Endothelial cell (in vitro differentiated cells): ENCODE results near the gene MSX1. TPM values are rescaled to one million over a fixed set of nuclear protein-coding genes. Genes with fewer than 3 reads are reported as not detected.

Experiments
- DNase-seq: peaks from one replicate; pipeline ENCODE4 v3.0.0; 2021; ENCODE audit warnings: low spot score
- H3K27ac Mint-ChIP-seq: one replicate; pipeline ENCODE4 v1.8.0; 2021; ENCODE audit warnings: mixed read lengths, inconsistent platforms; ENCODE audit not compliant: unreplicated experiment
- H3K27me3 Mint-ChIP-seq: one replicate; pipeline ENCODE4 v1.8.0; 2021; ENCODE audit warnings: mild to moderate bottlenecking, moderate library complexity, mixed read lengths, inconsistent platforms; ENCODE audit not compliant: unreplicated experiment
- H3K36me3 Mint-ChIP-seq: one replicate; pipeline ENCODE4 v1.8.0; 2021; ENCODE audit warnings: mild to moderate bottlenecking, low read depth, mixed read lengths, inconsistent platforms; ENCODE audit not compliant: unreplicated experiment
- H3K4me1 Mint-ChIP-seq: one replicate; pipeline ENCODE4 v1.8.0; 2021; ENCODE audit warnings: mild to moderate bottlenecking, mixed read lengths, inconsistent platforms; ENCODE audit not compliant: unreplicated experiment
- H3K4me3 Mint-ChIP-seq: one replicate; pipeline ENCODE4 v1.8.0; 2021; ENCODE audit warnings: mild to moderate bottlenecking, mixed read lengths, inconsistent platforms; ENCODE audit not compliant: unreplicated experiment
- H3K9me3 Mint-ChIP-seq: one replicate; pipeline ENCODE4 v1.8.0; 2021; ENCODE audit warnings: mixed read lengths, inconsistent platforms; ENCODE audit not compliant: unreplicated experiment
- total RNA-seq: library from RNA; stranded (reverse); fragmentation: NEBNext Ultra II Directional; extraction: Animal tissue kit (Norgen Biotek cat#: 25700); gene quantifications from one replicate; pipeline ENCODE4 v1.2.1, GENCODE V29; 2021; ENCODE audit not compliant: unreplicated experiment
- TF ChIP-seq, protein P1 (sequence below): fragments of 200-600 bp; sonication (generic); IDR thresholded peaks from one replicate; pipeline ENCODE4 v1.5.0; 2021; ENCODE audit warnings: antibody characterized with exemption; ENCODE audit not compliant: unreplicated experiment

MSX1 gene
- total RNA-seq, 1 donor from 2014 or later: 17.4 TPM

DNA sequence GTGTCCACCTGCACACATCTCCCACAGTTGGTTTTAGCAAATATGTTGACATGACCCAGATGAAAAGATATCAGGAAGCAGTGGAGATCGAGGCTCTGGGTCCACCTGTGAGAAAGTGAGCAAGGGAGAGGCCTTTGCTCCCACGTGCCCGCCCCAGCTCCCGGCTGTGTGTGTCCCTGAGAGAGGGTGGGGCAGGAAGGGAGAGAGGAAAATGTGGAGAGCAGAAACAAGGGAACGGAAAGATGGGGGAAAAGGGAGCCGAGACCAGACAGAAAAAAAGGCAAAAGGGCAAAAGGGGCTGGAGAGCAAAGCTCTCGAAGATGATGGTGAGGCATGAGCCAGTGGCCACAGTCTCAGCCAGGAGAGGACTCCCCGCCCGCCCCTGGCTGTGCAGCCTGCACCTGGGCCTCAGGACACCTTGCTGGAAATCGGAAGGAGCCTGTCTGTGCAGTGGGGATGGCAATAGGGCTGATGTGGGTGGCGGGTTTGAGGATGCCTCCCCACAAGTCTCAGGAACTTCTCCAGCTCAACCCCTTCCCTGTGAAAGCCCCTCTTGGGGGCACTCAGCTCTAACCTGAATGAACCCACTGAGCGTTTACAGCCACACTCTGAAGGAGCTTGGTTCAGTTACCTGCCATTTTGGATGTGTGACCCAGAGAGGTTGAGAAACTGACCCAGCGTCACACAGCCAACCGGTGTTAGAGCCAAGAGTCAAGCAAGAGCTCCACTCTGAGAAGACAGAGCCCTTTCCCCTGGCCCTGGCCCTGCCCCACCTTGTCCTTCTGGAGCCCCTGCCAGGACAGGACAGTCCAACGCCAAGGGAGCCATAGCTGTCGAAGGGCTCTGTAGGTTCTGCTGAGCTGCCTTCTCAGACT, 20.3 kb upstream of the MSX1 start:
- H3K27me3 Mint-ChIP-seq: peaks cover 8% of the 10 kb centered on the region
- H3K4me1 Mint-ChIP-seq: peaks cover 16% of the 10 kb centered on the region
- H3K36me3 Mint-ChIP-seq: no peaks in the 10 kb centered on the region
- DNase-seq: no peak
- TF ChIP-seq, protein P1, sequence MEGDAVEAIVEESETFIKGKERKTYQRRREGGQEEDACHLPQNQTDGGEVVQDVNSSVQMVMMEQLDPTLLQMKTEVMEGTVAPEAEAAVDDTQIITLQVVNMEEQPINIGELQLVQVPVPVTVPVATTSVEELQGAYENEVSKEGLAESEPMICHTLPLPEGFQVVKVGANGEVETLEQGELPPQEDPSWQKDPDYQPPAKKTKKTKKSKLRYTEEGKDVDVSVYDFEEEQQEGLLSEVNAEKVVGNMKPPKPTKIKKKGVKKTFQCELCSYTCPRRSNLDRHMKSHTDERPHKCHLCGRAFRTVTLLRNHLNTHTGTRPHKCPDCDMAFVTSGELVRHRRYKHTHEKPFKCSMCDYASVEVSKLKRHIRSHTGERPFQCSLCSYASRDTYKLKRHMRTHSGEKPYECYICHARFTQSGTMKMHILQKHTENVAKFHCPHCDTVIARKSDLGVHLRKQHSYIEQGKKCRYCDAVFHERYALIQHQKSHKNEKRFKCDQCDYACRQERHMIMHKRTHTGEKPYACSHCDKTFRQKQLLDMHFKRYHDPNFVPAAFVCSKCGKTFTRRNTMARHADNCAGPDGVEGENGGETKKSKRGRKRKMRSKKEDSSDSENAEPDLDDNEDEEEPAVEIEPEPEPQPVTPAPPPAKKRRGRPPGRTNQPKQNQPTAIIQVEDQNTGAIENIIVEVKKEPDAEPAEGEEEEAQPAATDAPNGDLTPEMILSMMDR: no peak
- no peak overlapping the region for H3K27ac Mint-ChIP-seq
- no peaks in the 10 kb centered on the region for H3K9me3 Mint-ChIP-seq
- no peak overlapping the region for H3K4me3 Mint-ChIP-seq

- peaks cover 23% of the 10 kb centered on the region for H3K4me1 Mint-ChIP-seq
- TF ChIP-seq, protein P1: no peak
- H3K27ac Mint-ChIP-seq: no peak overlapping the region
- H3K4me3 Mint-ChIP-seq: no peak overlapping the region
- DNase-seq: no peak
- no peaks in the 10 kb centered on the region for H3K36me3 Mint-ChIP-seq
- H3K27me3 Mint-ChIP-seq: peaks cover 11% of the 10 kb centered on the region
- H3K9me3 Mint-ChIP-seq: no peaks in the 10 kb centered on the region
These were observed 19.1 kb upstream of the MSX1 start for GRCh38 chr4:4840351-4840750.

DNA sequence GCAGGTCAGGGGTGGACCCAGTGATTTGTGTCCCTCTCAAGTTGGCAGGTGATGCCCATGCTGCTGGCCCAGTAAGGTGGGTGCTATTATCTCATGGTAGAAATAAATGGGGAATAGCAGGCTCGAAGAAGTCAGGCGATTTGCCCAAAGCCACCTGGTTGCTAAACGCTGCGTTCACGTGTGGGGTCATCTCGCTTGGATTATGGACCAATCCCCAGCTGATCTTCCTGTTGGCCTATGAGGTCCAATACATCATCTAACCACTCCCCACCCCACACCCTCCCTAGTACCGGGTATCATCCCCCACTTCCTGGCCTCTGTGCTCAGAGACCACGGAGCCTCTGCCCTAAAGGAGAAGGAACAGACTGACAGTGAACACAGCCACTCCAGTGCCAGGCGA, 18.3 kb upstream of the MSX1 start:
- Mint-ChIP-seq H3K9me3 (no peaks in the 10 kb centered on the region), H3K4me1 (peaks cover 25% of the 10 kb centered on the region), H3K36me3 (no peaks in the 10 kb centered on the region), H3K27me3 (peaks cover 11% of the 10 kb centered on the region), H3K4me3 (no peak overlapping the region), H3K27ac (no peak overlapping the region)
- TF ChIP-seq, protein P1: no peak
- no peak for DNase-seq

DNA sequence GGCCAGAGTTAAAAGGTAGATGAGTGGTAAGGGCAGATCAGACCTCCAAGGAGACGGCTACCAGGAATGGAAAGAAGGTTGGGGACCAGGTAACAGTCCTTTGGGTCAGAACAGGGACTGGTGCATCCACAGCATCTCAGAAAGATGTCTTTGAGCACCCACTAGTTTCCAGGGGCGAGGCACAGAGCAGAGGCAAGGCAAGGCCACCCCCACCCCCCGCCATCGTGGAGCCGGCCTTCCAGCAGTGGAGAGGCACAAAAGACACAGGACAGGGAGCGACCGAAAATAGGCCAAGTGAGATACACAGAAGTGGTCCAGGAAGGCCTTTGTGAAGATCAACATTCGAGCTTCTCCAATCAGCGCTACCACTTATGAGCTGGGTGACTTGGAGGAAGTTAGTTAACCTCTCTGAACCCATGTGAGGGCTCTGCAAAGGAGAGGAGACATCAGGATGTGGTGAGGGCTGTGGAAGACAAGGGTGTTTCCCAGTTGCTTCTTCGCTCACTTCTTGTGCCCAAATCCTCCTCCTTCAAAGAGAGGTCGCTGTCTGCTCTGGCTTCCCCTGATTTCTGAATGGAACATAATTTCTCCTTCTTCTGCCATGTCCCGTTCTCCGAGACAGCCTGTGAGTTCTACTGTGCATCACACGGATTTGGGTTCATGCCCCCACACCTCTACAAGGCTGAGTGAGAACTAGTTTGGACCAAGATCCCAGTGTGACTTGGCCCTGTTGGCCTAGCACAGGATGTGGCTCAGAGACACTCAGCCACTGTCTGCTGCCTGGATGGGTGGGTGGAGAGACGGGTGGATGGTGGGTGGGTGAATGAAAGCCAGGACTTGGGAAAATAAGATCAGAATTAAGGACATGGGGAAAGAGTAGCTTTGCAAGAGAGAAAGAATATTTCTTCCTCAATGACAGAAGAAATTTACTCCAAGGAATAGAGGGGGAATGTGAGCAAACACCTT, 16.7 kb upstream of the MSX1 start:
- Mint-ChIP-seq H3K27ac (no peak overlapping the region), H3K36me3 (no peaks in the 10 kb centered on the region), H3K4me3 (no peak overlapping the region), H3K4me1 (peaks cover 34% of the 10 kb centered on the region), H3K27me3 (peaks cover 8% of the 10 kb centered on the region), H3K9me3 (no peaks in the 10 kb centered on the region)
- TF ChIP-seq, protein P1: no peak
- DNase-seq: no peak
